ENCODE results near the gene TTC23. TPM values are rescaled to one million over a fixed set of nuclear protein-coding genes. Genes with fewer than 3 reads are reported as not detected.

TTC23 gene
- polyA plus RNA-seq, 1 donor (not counting 4 experiments of a cell fraction or from before 2014, with no cell fraction given) = 6.7 TPM

GRCh38 chr15:99115300-99116215 lies 133.8 kb downstream of the TTC23 start:
- TF ChIP-seq CTCF (optimal IDR thresholded peaks at IDR 0.05 in 1 of 3, IDR thresholded peaks at IDR 0.05 in 1 of 3, conservative IDR thresholded peaks at IDR 0.05 in 1 of 3; ENCODE audit: extremely low read depth in 1 of 3, insufficient read depth in 2 of 3, low read length in 3 of 3) (no peak), EZH2 (IDR thresholded peaks at IDR 0.05; ENCODE audit: low read length) (no peak)

GRCh38 chr15:99114511-99115299 lies 134.7 kb downstream of the TTC23 start:
- Histone ChIP-seq H4K20me1 (ENCODE audit: control insufficient read depth, extremely low read depth, insufficient read depth, low read length) (no peaks in the 10 kb centered on the region), H3K27ac (ENCODE audit: control insufficient read depth, insufficient read depth, low read length) (no peak overlapping the region), H3K27me3 (ENCODE audit: control insufficient read depth, extremely low read depth, insufficient read depth, low read length) (peaks cover 8% of the 10 kb centered on the region), H3K4me1 (ENCODE audit: control insufficient read depth, extremely low read depth, insufficient read depth, low read length) (no peaks in the 10 kb centered on the region), H3K79me2 (ENCODE audit: control insufficient read depth, insufficient read depth, low read length) (no peaks in the 10 kb centered on the region), H3K9me3 (ENCODE audit: control insufficient read depth, low read depth, low read length) (no peaks in the 10 kb centered on the region), H2AFZ (ENCODE audit: control insufficient read depth, low read length) (no peak overlapping the region), H3K36me3 (ENCODE audit: control insufficient read depth in 2 of 2, extremely low read depth in 1 of 2, insufficient read depth in 2 of 2, low read length in 2 of 2) (no peaks in the 10 kb centered on the region), H3K4me2 (ENCODE audit: control insufficient read depth, extremely low read depth, insufficient read depth, low read depth, low read length) (no peak overlapping the region), H3K9me1 (ENCODE audit: control insufficient read depth, extremely low read depth, insufficient read depth, low read length) (no peaks in the 10 kb centered on the region), H3K4me3 (ENCODE audit: control insufficient read depth in 2 of 3, extremely low read depth in 1 of 3, insufficient read depth in 2 of 3, low read depth in 1 of 3, low read length in 3 of 3) (no peak overlapping the region), H3K9ac (ENCODE audit: control insufficient read depth, extremely low read depth, insufficient read depth, low read length) (no peak overlapping the region)
- DNase-seq (ENCODE audit: low read depth, low spot score) = no peak
- dilution Hi-C loops (cut with MboI; ENCODE audit: extremely low pct_ligation_motif_present, low sequenced_read_pairs) = no loop called here
- FAIRE-seq = no peak
- TF ChIP-seq CTCF (optimal IDR thresholded peaks at IDR 0.05 in 1 of 3, IDR thresholded peaks at IDR 0.05 in 1 of 3, conservative IDR thresholded peaks at IDR 0.05 in 1 of 3; ENCODE audit: extremely low read depth in 1 of 3, insufficient read depth in 2 of 3, low read length in 3 of 3) = no peak
- no peak for TF ChIP-seq EZH2 (IDR thresholded peaks at IDR 0.05; ENCODE audit: low read length)

More at GRCh38 chr15:99115300-99116215, 133.8 kb downstream of the TTC23 start:
- DNase-seq (ENCODE audit: low read depth, low spot score) (no peak), FAIRE-seq (no peak)
- dilution Hi-C loops (cut with MboI; ENCODE audit: extremely low pct_ligation_motif_present, low sequenced_read_pairs) = no loop called here
- H3K79me2 ChIP-seq (ENCODE audit: control insufficient read depth, insufficient read depth, low read length) = no peaks in the 10 kb centered on the region
- H3K4me1 ChIP-seq (ENCODE audit: control insufficient read depth, extremely low read depth, insufficient read depth, low read length) = no peaks in the 10 kb centered on the region
- no peak overlapping the region for H3K4me3 ChIP-seq (ENCODE audit: control insufficient read depth in 2 of 3, extremely low read depth in 1 of 3, insufficient read depth in 2 of 3, low read depth in 1 of 3, low read length in 3 of 3)
- no peak overlapping the region for H3K27ac ChIP-seq (ENCODE audit: control insufficient read depth, insufficient read depth, low read length)
- no peaks in the 10 kb centered on the region for H3K36me3 ChIP-seq (ENCODE audit: control insufficient read depth in 2 of 2, extremely low read depth in 1 of 2, insufficient read depth in 2 of 2, low read length in 2 of 2)
- H4K20me1 ChIP-seq (ENCODE audit: control insufficient read depth, extremely low read depth, insufficient read depth, low read length) = no peaks in the 10 kb centered on the region
- H3K4me2 ChIP-seq (ENCODE audit: control insufficient read depth, extremely low read depth, insufficient read depth, low read depth, low read length) = no peak overlapping the region
- H3K9me1 ChIP-seq (ENCODE audit: control insufficient read depth, extremely low read depth, insufficient read depth, low read length) = no peaks in the 10 kb centered on the region
- H3K9ac ChIP-seq (ENCODE audit: control insufficient read depth, extremely low read depth, insufficient read depth, low read length) = no peak overlapping the region
- H2AFZ ChIP-seq (ENCODE audit: control insufficient read depth, low read length) = no peak overlapping the region
- no peaks in the 10 kb centered on the region for H3K9me3 ChIP-seq (ENCODE audit: control insufficient read depth, low read depth, low read length)
- peaks cover 12% of the 10 kb centered on the region for H3K27me3 ChIP-seq (ENCODE audit: control insufficient read depth, extremely low read depth, insufficient read depth, low read length)
